Erythroblast (primary cell): ENCODE measurements around the gene OBP2B.

Experiments
- GATA1 ChIP-seq: IDR thresholded peaks from 2 replicates; pipeline ENCODE4 v1.6.1; 2011; ENCODE audit warnings: low read depth, mild to moderate bottlenecking, control low read depth, low read length, moderate library complexity
- POLR2A ChIP-seq: IDR thresholded peaks from 2 replicates; pipeline ENCODE4 v1.6.1; 2011; ENCODE audit warnings: mild to moderate bottlenecking, low read length

DNA sequence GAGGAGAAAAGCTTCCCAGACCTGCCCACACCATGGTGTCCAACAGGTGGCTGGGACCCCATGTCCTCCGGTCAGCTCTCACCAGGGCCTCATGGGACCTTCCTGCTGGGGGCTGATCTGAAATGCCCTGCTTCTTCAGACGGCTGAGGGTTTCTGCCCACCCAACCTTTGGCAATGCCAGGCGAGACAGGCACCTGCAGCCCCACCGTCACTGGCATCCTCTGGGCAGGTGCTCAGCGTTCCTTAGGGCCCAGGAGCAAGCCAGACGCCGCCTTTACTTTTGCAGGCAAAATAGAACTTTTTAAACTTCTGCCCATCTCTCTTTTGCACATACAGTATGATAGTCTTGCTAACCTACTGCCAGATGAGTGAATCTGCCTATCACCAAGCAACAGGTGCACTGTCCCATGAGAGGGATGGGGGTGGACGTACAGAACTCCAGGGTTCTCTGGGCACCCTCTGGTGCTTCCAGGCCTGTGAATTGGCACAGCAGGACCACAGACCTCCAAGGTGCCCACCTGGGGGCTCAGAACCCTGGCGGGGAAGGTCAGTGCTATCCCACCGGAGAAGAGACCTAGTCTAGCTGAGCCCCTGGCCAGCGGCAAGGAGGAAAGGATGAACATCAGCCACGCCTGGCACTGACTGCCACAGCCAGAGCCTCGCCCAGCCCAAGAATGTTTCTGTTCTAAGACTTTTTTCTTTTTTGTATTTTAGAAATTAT lies 7.5 kb downstream of the OBP2B start:
- TF ChIP-seq POLR2A (no peak), GATA1 (no peak)
